OCI-LY7 (cell line): Measurements from ENCODE around the gene SLC41A3. TPM values are rescaled to one million over a fixed set of nuclear protein-coding genes. Genes with fewer than 3 reads are reported as not detected.

Experiments used
- BruUV-seq: library from RNA; stranded (reverse); fragments of 400-500 nt; replicated peaks from 2 replicates; lab custom pipeline; 2021; lab: Mats Ljungman, UMichigan
- CTCF ChIA-PET: fragments of 300-600 bp; sonication (Branson Sonifier 250); formaldehyde crosslinking; loops from one replicate; lab custom pipeline; 2022; ENCODE audit warnings: antibody characterized with exemption; ENCODE audit not compliant: unreplicated experiment; lab: Charles Lee
- POLR2A ChIA-PET: fragments of 300-600 bp; sonication (Branson Sonifier 250); formaldehyde crosslinking; loops from one replicate; lab custom pipeline; 2022; ENCODE audit warnings: antibody characterized with exemption; lab: Charles Lee
- DNase-seq: peaks from one replicate; pipeline ENCODE4 v3.0.0-alpha.2; 2015; ENCODE audit warnings: low spot score
- H2AFZ ChIP-seq: fragments of 200-600 bp; sonication (generic), shearing (Covaris generic); 2 replicates; pipeline ENCODE4 v1.6.1; 2014; ENCODE audit warnings: mild to moderate bottlenecking, antibody characterized with exemption, low read length, moderate library complexity
- H3K27ac ChIP-seq: fragments of 200-600 bp; sonication (generic); 2 replicates; pipeline ENCODE4 v1.5.1; 2014; ENCODE audit warnings: mixed run types, low read depth, mild to moderate bottlenecking, moderate library complexity, low read length, inconsistent platforms; ENCODE audit not compliant: poor library complexity, severe bottlenecking
- H3K36me3 ChIP-seq: fragments of 200-600 bp; sonication (generic); 2 replicates; pipeline ENCODE4 v1.6.1; 2014; ENCODE audit warnings: mild to moderate bottlenecking, antibody characterized with exemption, low read length, moderate library complexity, mixed read lengths; ENCODE audit not compliant: insufficient read depth
- H3K4me1 ChIP-seq: fragments of 200-600 bp; sonication (generic); 2 replicates; pipeline ENCODE4 v1.5.1; 2014; ENCODE audit warnings: mild to moderate bottlenecking, low read length; ENCODE audit not compliant: insufficient read depth, poor library complexity, severe bottlenecking
- H3K4me2 ChIP-seq: fragments of 200-600 bp; sonication (generic); 2 replicates; pipeline ENCODE4 v1.6.1; 2014; ENCODE audit warnings: mild to moderate bottlenecking, low read length
- H3K4me3 ChIP-seq: fragments of 200-600 bp; sonication (generic); 2 replicates; pipeline ENCODE4 v1.5.1; 2014; ENCODE audit warnings: mild to moderate bottlenecking, low read depth, low read length; ENCODE audit not compliant: poor library complexity, severe bottlenecking
- H3K79me2 ChIP-seq: fragments of 200-600 bp; sonication (generic); 2 replicates; pipeline ENCODE4 v1.6.1; 2016; ENCODE audit warnings: low read depth, mild to moderate bottlenecking, low read length, moderate library complexity, mixed read lengths; ENCODE audit not compliant: insufficient read depth
- H3K9me2 ChIP-seq: fragments of 200-600 bp; sonication (generic); 2 replicates; pipeline ENCODE4 v1.6.1; 2016; ENCODE audit warnings: mild to moderate bottlenecking, low read length, mixed read lengths; ENCODE audit not compliant: insufficient read depth
- H3K9me3 ChIP-seq: fragments of 200-600 bp; sonication (generic); 2 replicates; pipeline ENCODE4 v1.6.1; 2014; ENCODE audit warnings: mild to moderate bottlenecking, mixed run types, low read length, mixed read lengths
- H4K20me1 ChIP-seq: fragments of 200-600 bp; sonication (generic); 2 replicates; pipeline ENCODE4 v1.6.1; 2014; ENCODE audit warnings: mild to moderate bottlenecking, antibody characterized with exemption, low read length, moderate library complexity, mixed read lengths; ENCODE audit not compliant: insufficient read depth
- CTCF ChIP-seq: fragments of 200-600 bp; sonication (generic); conservative IDR thresholded peaks from 2 replicates; pipeline ENCODE4 v1.5.1; 2014; ENCODE audit warnings: mild to moderate bottlenecking, antibody characterized with exemption, low read length, moderate library complexity, mixed read lengths
- EZH2phosphoT487 ChIP-seq: fragments of 200-600 bp; sonication (generic); IDR thresholded peaks from 2 replicates; pipeline ENCODE4 v1.6.1; 2018; ENCODE audit warnings: low read depth, borderline replicate concordance, mild to moderate bottlenecking, mixed run types, antibody characterized with exemption, low read length, moderate library complexity, mixed read lengths
- intact Hi-C: fragments of 100-400 bp; cut with micrococcal nuclease; formaldehyde crosslinking; loops from one replicate; pipeline ENCODE4 v1.10.0; 2022; ENCODE audit not compliant: unreplicated experiment
- total RNA-seq, 2 experiments: library from RNA; depleted of rRNA in 1 of 2; stranded (reverse); fragments of >200 nt in 1 of 2; shearing (Covaris generic) in 1 of 2; gene quantifications; 2 replicates each; pipeline ENCODE4 v1.2.3, GENCODE V29; 2014 to 2022

The SLC41A3 gene
- total RNA-seq, 2 experiments from 2014 or later = 31.9 to 35.9 TPM

- DNase-seq = no peak
- Histone ChIP-seq H3K4me2 (no peak overlapping the region), H3K36me3 (no peaks in the 10 kb centered on the region), H3K4me3 (no peak overlapping the region), H3K4me1 (peaks cover 7% of the 10 kb centered on the region), H3K27ac (no peak overlapping the region), H3K9me2 (no peaks in the 10 kb centered on the region), H4K20me1 (no peaks in the 10 kb centered on the region), H2AFZ (no peak overlapping the region), H3K79me2 (no peaks in the 10 kb centered on the region; the same call in 1 of the 2 replicates), H3K9me3 (peaks cover 9% of the 10 kb centered on the region; the same call in 1 of the 2 replicates)
- ChIA-PET POLR2A (interaction anchor here (0.7 kb wide), 1 partner anchor 11 kb away, joined by 3 read pairs; no protein-coding TSS in a partner anchor), CTCF (no interaction called here)
- intact Hi-C loops = loop anchor here (5.0 kb wide), 1 partner anchor 484 kb away; the partner anchor contains the start of gene OSBPL11
- TF ChIP-seq EZH2phosphoT487 (no peak), CTCF (no peak)
- no TSS peak for BruUV-seq
Observed at GRCh38 chr3:126080970-126081369, 3.0 kb downstream of the SLC41A3 start.

- intact Hi-C loops = no loop called here
- no peaks in the 10 kb centered on the region for H4K20me1 ChIP-seq
- DNase-seq = no peak
- H3K27ac ChIP-seq = no peak overlapping the region
- TF ChIP-seq CTCF = no peak
- no peak for TF ChIP-seq EZH2phosphoT487
- no TSS peak for BruUV-seq
- H3K9me3 ChIP-seq = peaks cover 15% of the 10 kb centered on the region
- CTCF ChIA-PET = no interaction called here
- no peak overlapping the region for H3K4me3 ChIP-seq
- no peaks in the 10 kb centered on the region; the same call in 1 of the 2 replicates for H3K79me2 ChIP-seq
- no peaks in the 10 kb centered on the region for H3K4me1 ChIP-seq
- H3K36me3 ChIP-seq = no peaks in the 10 kb centered on the region
- no peak overlapping the region for H2AFZ ChIP-seq
- H3K4me2 ChIP-seq = no peak overlapping the region
- POLR2A ChIA-PET = interaction anchor here (0.6 kb wide), 1 partner anchor 415 kb away, joined by 3 read pairs; no protein-coding TSS in a partner anchor
- no peaks in the 10 kb centered on the region for H3K9me2 ChIP-seq
Observed at GRCh38 chr3:126078866-126079265, 5.1 kb downstream of the SLC41A3 start.

- POLR2A ChIA-PET = no interaction called here
- H3K4me3 ChIP-seq = no peak overlapping the region
- CTCF ChIA-PET = no interaction called here
Observed at GRCh38 chr3:126077754-126078153, 6.2 kb downstream of the SLC41A3 start.

More at GRCh38 chr3:126077754-126078153, 6.2 kb downstream of the SLC41A3 start:
- Histone ChIP-seq H3K36me3 (peaks cover 2% of the 10 kb centered on the region; the same call in 1 of the 2 replicates), H3K9me3 (peaks cover 20% of the 10 kb centered on the region), H4K20me1 (no peaks in the 10 kb centered on the region), H3K9me2 (no peaks in the 10 kb centered on the region), H3K4me1 (no peaks in the 10 kb centered on the region), H2AFZ (no peak overlapping the region), H3K79me2 (no peaks in the 10 kb centered on the region), H3K27ac (no peak overlapping the region), H3K4me2 (no peak overlapping the region)
- no TSS peak for BruUV-seq
- intact Hi-C loops = no loop called here
- no peak for DNase-seq
- TF ChIP-seq EZH2phosphoT487 (no peak), CTCF (no peak)
